ENCODE results near the gene SEMA5A. TPM values are rescaled to one million over a fixed set of nuclear protein-coding genes. Genes with fewer than 3 reads are reported as not detected.
"Not testable (repeated sequence)": the region's sequence is repeated elsewhere in the genome, so short reads cannot be mapped to it uniquely, and the experiment has no call there.

The SEMA5A gene
- polyA plus RNA-seq, 1 experiment, result 98.4 TPM

DNA sequence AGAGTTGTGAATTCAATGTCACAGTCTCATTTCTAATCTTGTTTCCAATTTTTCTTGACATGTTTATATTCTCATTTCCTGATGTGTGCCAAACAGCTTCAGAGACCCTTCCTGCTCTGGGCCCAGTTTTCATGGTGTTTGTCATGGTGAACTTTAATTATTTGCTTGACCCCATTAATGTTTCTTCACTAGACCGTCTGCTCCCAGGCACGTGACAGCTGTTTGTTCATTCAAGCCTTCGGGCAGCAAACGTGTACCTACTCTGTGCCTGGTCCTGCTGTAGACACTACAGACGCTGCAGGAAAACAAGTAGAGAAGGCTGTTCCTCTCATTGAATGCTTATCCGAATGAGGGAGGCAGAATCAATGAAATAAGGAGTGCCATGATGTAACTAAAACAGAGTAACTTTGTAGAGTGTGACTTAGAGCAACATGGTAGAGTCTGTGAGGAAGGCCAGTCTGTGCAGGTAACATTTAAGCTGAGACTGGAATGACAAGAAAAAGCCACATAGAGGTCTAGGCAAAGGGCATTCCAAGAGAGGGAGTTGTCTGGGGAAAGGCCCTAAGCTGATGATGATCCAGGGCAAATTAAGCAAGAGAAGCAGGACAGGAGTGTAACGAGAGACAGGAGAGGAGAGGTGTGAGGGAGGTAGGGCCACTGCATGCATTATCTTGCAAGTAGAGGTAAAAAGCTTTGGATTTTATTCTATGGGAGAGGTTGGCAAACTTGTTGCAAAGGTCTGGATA lies 191.4 kb downstream of the SEMA5A start:
- DNase-seq (ENCODE audit: low read depth), result no peak
- no peaks in the 10 kb centered on the region for H3K27me3 ChIP-seq (ENCODE audit: control insufficient read depth, insufficient read depth, low read length)
- ChIA-PET CTCF (interaction anchor here (1.0 to 1.6 kb wide), 2 partner anchors 9 to 190 kb away, joined by 3 to 5 read pairs; no protein-coding TSS in a partner anchor), POLR2A (no interaction called here)
- H3K4me3 ChIP-seq (ENCODE audit: low read depth, low read length), result no peak overlapping the region
- TF ChIP-seq, protein P1, sequence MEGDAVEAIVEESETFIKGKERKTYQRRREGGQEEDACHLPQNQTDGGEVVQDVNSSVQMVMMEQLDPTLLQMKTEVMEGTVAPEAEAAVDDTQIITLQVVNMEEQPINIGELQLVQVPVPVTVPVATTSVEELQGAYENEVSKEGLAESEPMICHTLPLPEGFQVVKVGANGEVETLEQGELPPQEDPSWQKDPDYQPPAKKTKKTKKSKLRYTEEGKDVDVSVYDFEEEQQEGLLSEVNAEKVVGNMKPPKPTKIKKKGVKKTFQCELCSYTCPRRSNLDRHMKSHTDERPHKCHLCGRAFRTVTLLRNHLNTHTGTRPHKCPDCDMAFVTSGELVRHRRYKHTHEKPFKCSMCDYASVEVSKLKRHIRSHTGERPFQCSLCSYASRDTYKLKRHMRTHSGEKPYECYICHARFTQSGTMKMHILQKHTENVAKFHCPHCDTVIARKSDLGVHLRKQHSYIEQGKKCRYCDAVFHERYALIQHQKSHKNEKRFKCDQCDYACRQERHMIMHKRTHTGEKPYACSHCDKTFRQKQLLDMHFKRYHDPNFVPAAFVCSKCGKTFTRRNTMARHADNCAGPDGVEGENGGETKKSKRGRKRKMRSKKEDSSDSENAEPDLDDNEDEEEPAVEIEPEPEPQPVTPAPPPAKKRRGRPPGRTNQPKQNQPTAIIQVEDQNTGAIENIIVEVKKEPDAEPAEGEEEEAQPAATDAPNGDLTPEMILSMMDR (IDR thresholded peaks at IDR 0.05; ENCODE audit: insufficient read depth, low read depth, low read length), result no peak
- H3K36me3 ChIP-seq (ENCODE audit: control insufficient read depth, insufficient read depth, low read length), result no peaks in the 10 kb centered on the region

GRCh38 chr5:9353048-9353447 lies 192.8 kb downstream of the SEMA5A start:
- CTCF ChIA-PET, result interaction anchor here (1.0 kb wide), 1 partner anchor 9 kb away, joined by 3 read pairs; no protein-coding TSS in a partner anchor
- POLR2A ChIA-PET; H3K27me3 ChIP-seq (ENCODE audit: control insufficient read depth, insufficient read depth, low read length); DNase-seq (ENCODE audit: low read depth); H3K36me3 ChIP-seq (ENCODE audit: control insufficient read depth, insufficient read depth, low read length); H3K4me3 ChIP-seq (ENCODE audit: low read depth, low read length): not testable (repeated sequence)

DNA sequence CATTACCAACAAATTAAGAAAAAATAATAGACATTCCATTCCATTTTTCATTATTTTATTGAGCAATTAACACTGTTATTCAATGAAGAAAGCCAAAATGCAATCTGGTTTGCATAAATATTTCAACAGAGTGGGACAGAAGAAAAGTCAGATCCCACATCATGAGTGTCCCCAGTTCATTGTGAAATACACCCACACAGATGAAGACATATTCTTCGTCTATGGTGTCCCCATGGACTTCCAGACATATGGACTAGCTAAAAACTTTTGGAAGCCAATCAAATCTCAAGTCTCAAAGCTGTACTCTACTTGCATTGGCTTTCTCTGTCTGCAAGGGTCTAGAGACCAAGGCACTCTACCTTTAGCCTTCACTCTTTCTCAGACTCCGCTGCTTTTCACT lies 194.3 kb downstream of the SEMA5A start:
- no peaks in the 10 kb centered on the region for H3K27me3 ChIP-seq (ENCODE audit: control insufficient read depth, insufficient read depth, low read length)
- POLR2A ChIA-PET, result no interaction called here
- no peak for DNase-seq (ENCODE audit: low read depth)
- no peak overlapping the region for H3K4me3 ChIP-seq (ENCODE audit: low read depth, low read length)
- TF ChIP-seq, protein P1 (IDR thresholded peaks at IDR 0.05; ENCODE audit: insufficient read depth, low read depth, low read length), result no peak
- no peaks in the 10 kb centered on the region for H3K36me3 ChIP-seq (ENCODE audit: control insufficient read depth, insufficient read depth, low read length)
- CTCF ChIA-PET, result interaction anchor here (0.6 to 0.9 kb wide), 2 partner anchors 32 to 396 kb away, joined by 3 read pairs; no protein-coding TSS in a partner anchor

- Histone ChIP-seq H3K4me3 (ENCODE audit: low read depth, low read length) (no peak overlapping the region), H3K36me3 (ENCODE audit: control insufficient read depth, insufficient read depth, low read length) (no peaks in the 10 kb centered on the region), H3K27me3 (ENCODE audit: control insufficient read depth, insufficient read depth, low read length) (no peaks in the 10 kb centered on the region)
- peak; percentile 55 for DNase-seq (ENCODE audit: low read depth)
- CTCF ChIA-PET, result interaction anchor here (0.6 to 1.4 kb wide), 2 partner anchors 116 to 163 kb away, joined by 3 to 4 read pairs; no protein-coding TSS in a partner anchor
- POLR2A ChIA-PET, result no interaction called here
- TF ChIP-seq, protein P1 (IDR thresholded peaks at IDR 0.05; ENCODE audit: insufficient read depth, low read depth, low read length), result no peak
These were observed 195.5 kb downstream of the SEMA5A start for GRCh38 chr5:9350301-9350797.

GRCh38 chr5:9348401-9348996 lies 197.4 kb downstream of the SEMA5A start:
- TF ChIP-seq, protein P1 (IDR thresholded peaks at IDR 0.05; ENCODE audit: insufficient read depth, low read depth, low read length), result no peak
- Histone ChIP-seq H3K36me3 (ENCODE audit: control insufficient read depth, insufficient read depth, low read length) (no peaks in the 10 kb centered on the region), H3K27me3 (ENCODE audit: control insufficient read depth, insufficient read depth, low read length) (no peaks in the 10 kb centered on the region), H3K4me3 (ENCODE audit: low read depth, low read length) (no peak overlapping the region)
- ChIA-PET CTCF (interaction anchor here (1.3 kb wide), 1 partner anchor 93 kb away, joined by 3 read pairs; no protein-coding TSS in a partner anchor), POLR2A (no interaction called here)
- DNase-seq (ENCODE audit: low read depth), result peak; percentile 94

Data from BJ (cell line).